Measurements from ENCODE around the gene C12orf75.

GRCh38 chr12:105357162-105357691, 26.7 kb downstream of the C12orf75 start:
- TF ChIP-seq CTCF (IDR thresholded peaks at IDR 0.05) (no peak), POLR2A (IDR thresholded peaks at IDR 0.05) (no peak)
